Stomach smooth muscle (tissue), 2 donors: ENCODE measurements around the gene TYMP.

Source experiments
- H3K27ac ChIP-seq: one replicate; pipeline ENCODE4 v1.7.0; 2013; ENCODE audit warnings: mild to moderate bottlenecking, low read length, inconsistent platforms
- H3K27me3 ChIP-seq, 2 donors: one replicate each; pipeline ENCODE4 v1.7.0; 2013; ENCODE audit warnings: low read length in 2 of 2; ENCODE audit not compliant: insufficient read depth in 2 of 2, control insufficient read depth in 1 of 2
- H3K36me3 ChIP-seq, 2 donors: one replicate each; pipeline ENCODE4 v1.7.0; 2013; ENCODE audit warnings: low read length in 2 of 2; ENCODE audit not compliant: control insufficient read depth in 2 of 2, insufficient read depth in 2 of 2
- H3K4me1 ChIP-seq: one replicate; pipeline ENCODE4 v1.7.0; 2013; ENCODE audit warnings: low read length; ENCODE audit not compliant: control insufficient read depth, insufficient read depth
- H3K4me3 ChIP-seq, 2 donors: one replicate each; pipeline ENCODE4 v1.7.0; 2013; ENCODE audit warnings: low read length in 2 of 2
- H3K9ac ChIP-seq, 2 donors: one replicate each; pipeline ENCODE4 v1.7.0; 2013; ENCODE audit warnings: low read length in 2 of 2, mild to moderate bottlenecking in 1 of 2
- H3K9me3 ChIP-seq, 2 donors: one replicate each; pipeline ENCODE4 v1.7.0; 2013; ENCODE audit warnings: low read length in 2 of 2; ENCODE audit not compliant: control insufficient read depth in 2 of 2
- donor health status: healthy.
- donor health status: Pancreatic carcinoma.

The TYMP gene

GRCh38 chr22:50486561-50487289 lies 43.1 kb downstream of the TYMP start, which contains the start of gene MIOX:
Gene MIOX, plus strand, starts transcription at chr22:50486859. Its CDS starts 39 bp downstream, at chr22:50486898.
- no peak within 1 kb of the TSS for H3K4me3 ChIP-seq
- H3K4me1 ChIP-seq = peaks cover 7% of the 10 kb centered on the region
- peaks cover 31 to 39% of the 10 kb centered on the region in 2 donors for H3K27me3 ChIP-seq
- H3K36me3 ChIP-seq = no peaks in the 10 kb centered on the region
- no peak within 1 kb of the TSS for H3K9ac ChIP-seq
- no peak within 1 kb of the TSS for H3K27ac ChIP-seq
- H3K9me3 ChIP-seq = no peaks in the 10 kb centered on the region

- no peak overlapping the region for H3K27ac ChIP-seq
- H3K9me3 ChIP-seq = no peaks in the 10 kb centered on the region
- no peaks in the 10 kb centered on the region for H3K36me3 ChIP-seq
- H3K27me3 ChIP-seq = peaks cover 33 to 51% of the 10 kb centered on the region in 2 donors
- H3K9ac ChIP-seq = no peak overlapping the region
- no peak overlapping the region for H3K4me3 ChIP-seq
- peaks cover 7% of the 10 kb centered on the region for H3K4me1 ChIP-seq
These were observed 44.3 kb downstream of the TYMP start for GRCh38 chr22:50485221-50486131.

GRCh38 chr22:50483977-50484853 lies 45.6 kb downstream of the TYMP start:
- Histone ChIP-seq H3K4me3 (no peak overlapping the region), H3K9me3 (no peaks in the 10 kb centered on the region), H3K4me1 (peaks cover 7% of the 10 kb centered on the region), H3K9ac (no peak overlapping the region), H3K36me3 (no peaks in the 10 kb centered on the region), H3K27ac (no peak overlapping the region), H3K27me3 (peaks cover 42 to 59% of the 10 kb centered on the region in 2 donors)

GRCh38 chr22:50483556-50483955 lies 46.3 kb downstream of the TYMP start:
- peaks cover 7% of the 10 kb centered on the region for H3K4me1 ChIP-seq
- no peaks in the 10 kb centered on the region for H3K9me3 ChIP-seq
- no peaks in the 10 kb centered on the region for H3K36me3 ChIP-seq
- no peak overlapping the region for H3K9ac ChIP-seq
- peaks cover 42 to 59% of the 10 kb centered on the region in 2 donors for H3K27me3 ChIP-seq
- H3K27ac ChIP-seq = no peak overlapping the region
- no peak overlapping the region for H3K4me3 ChIP-seq

GRCh38 chr22:50483106-50483505 lies 46.7 kb downstream of the TYMP start:
- Histone ChIP-seq H3K27me3 (peaks cover 42 to 59% of the 10 kb centered on the region in 2 donors), H3K9ac (no peak overlapping the region), H3K4me3 (no peak overlapping the region), H3K36me3 (no peaks in the 10 kb centered on the region), H3K4me1 (peaks cover 7% of the 10 kb centered on the region), H3K9me3 (no peaks in the 10 kb centered on the region), H3K27ac (no peak overlapping the region)

GRCh38 chr22:50482107-50483074 lies 47.4 kb downstream of the TYMP start:
- Histone ChIP-seq H3K9me3 (no peaks in the 10 kb centered on the region), H3K4me3 (no peak overlapping the region), H3K4me1 (peaks cover 7% of the 10 kb centered on the region), H3K36me3 (no peaks in the 10 kb centered on the region), H3K27ac (no peak overlapping the region), H3K27me3 (peaks cover 42 to 57% of the 10 kb centered on the region in 2 donors), H3K9ac (no peak overlapping the region)

- peaks cover 41 to 50% of the 10 kb centered on the region in 2 donors for H3K27me3 ChIP-seq
- no peak within 1 kb of the TSS for H3K9ac ChIP-seq
- H3K36me3 ChIP-seq = no peaks in the 10 kb centered on the region
- H3K4me3 ChIP-seq = peak within 1 kb of the TSS in 1 of 2 donors; percentile 29
- H3K4me1 ChIP-seq = peaks cover 7% of the 10 kb centered on the region
- H3K27ac ChIP-seq = no peak within 1 kb of the TSS
- H3K9me3 ChIP-seq = no peaks in the 10 kb centered on the region
These were observed 48.2 kb downstream of the TYMP start, which contains the start of gene ADM2 for GRCh38 chr22:50481440-50482106. Gene ADM2, plus strand, starts transcription at chr22:50481543. Its CDS starts 305 bp downstream, at chr22:50481848.

- H3K27me3 ChIP-seq = peaks cover 39 to 50% of the 10 kb centered on the region in 2 donors
- no peak overlapping the region for H3K27ac ChIP-seq
These were observed 48.8 kb downstream of the TYMP start for GRCh38 chr22:50481045-50481439.

GRCh38 chr22:50479721-50480120 lies 50.1 kb downstream of the TYMP start:
- Histone ChIP-seq H3K9me3 (no peaks in the 10 kb centered on the region), H3K27ac (no peak overlapping the region), H3K4me1 (peaks cover 12% of the 10 kb centered on the region), H3K4me3 (no peak overlapping the region), H3K36me3 (no peaks in the 10 kb centered on the region), H3K9ac (no peak overlapping the region), H3K27me3 (peaks cover 32 to 50% of the 10 kb centered on the region in 2 donors)

More at GRCh38 chr22:50481045-50481439, 48.8 kb downstream of the TYMP start:
- no peak overlapping the region for H3K4me3 ChIP-seq
- no peaks in the 10 kb centered on the region for H3K9me3 ChIP-seq
- no peak overlapping the region for H3K9ac ChIP-seq
- H3K4me1 ChIP-seq = peaks cover 7% of the 10 kb centered on the region
- no peaks in the 10 kb centered on the region for H3K36me3 ChIP-seq
